WI38 (cell line): ENCODE results near the gene STOML2.

ENCODE experiments used
- H3K4me3 ChIP-seq: 2 replicates; pipeline ENCODE4 v1.5.1; 2011; ENCODE audit warnings: low read depth, mild to moderate bottlenecking, control low read depth, low read length
- TF ChIP-seq, protein P1 (sequence below): IDR thresholded peaks from 2 replicates; pipeline ENCODE4 v1.5.1; 2012; ENCODE audit warnings: low read depth, mild to moderate bottlenecking, control low read depth, low read length

STOML2 gene

DNA sequence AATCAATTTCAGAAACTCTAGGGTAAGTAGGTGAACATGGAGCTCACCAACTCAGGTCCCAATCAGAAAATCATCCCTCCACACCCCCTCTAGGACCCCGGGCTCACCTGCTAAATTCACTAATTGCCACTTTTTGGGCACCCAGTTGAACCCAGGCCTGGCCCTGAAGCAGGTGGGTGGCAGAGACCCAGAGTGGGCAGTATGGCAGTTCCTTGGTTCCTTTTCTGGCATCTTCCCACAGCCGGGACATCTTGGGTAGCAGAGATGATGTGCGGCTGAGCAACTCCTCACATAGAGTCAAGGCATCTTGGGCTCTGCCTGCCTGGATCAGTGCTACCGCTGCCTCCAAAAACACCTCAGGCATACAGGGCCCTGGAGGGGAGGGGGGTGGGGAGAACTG is 27.6 kb downstream of the STOML2 start:
- TF ChIP-seq, protein P1, sequence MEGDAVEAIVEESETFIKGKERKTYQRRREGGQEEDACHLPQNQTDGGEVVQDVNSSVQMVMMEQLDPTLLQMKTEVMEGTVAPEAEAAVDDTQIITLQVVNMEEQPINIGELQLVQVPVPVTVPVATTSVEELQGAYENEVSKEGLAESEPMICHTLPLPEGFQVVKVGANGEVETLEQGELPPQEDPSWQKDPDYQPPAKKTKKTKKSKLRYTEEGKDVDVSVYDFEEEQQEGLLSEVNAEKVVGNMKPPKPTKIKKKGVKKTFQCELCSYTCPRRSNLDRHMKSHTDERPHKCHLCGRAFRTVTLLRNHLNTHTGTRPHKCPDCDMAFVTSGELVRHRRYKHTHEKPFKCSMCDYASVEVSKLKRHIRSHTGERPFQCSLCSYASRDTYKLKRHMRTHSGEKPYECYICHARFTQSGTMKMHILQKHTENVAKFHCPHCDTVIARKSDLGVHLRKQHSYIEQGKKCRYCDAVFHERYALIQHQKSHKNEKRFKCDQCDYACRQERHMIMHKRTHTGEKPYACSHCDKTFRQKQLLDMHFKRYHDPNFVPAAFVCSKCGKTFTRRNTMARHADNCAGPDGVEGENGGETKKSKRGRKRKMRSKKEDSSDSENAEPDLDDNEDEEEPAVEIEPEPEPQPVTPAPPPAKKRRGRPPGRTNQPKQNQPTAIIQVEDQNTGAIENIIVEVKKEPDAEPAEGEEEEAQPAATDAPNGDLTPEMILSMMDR: no peak
- no peak overlapping the region for H3K4me3 ChIP-seq

DNA sequence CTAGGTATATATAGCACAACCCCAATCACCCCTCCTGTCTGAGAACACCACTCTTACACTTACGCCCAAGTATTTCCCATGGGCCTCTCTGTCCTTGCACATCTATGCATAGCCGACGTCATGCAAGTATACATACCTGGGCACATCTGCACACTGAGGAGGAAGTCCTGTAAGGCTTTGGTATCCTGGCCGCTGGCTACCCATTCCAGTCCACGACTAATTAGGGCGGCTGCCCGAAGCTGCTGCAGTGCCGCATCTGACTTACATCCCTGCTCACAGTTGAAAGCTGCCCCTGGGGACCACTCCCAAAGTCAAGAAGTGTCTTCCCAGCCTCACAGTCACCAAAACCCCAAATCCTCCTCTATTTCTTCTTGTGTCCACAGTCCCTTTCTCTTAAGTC is 28.1 kb downstream of the STOML2 start:
- TF ChIP-seq, protein P1: no peak
- H3K4me3 ChIP-seq: no peak overlapping the region

DNA sequence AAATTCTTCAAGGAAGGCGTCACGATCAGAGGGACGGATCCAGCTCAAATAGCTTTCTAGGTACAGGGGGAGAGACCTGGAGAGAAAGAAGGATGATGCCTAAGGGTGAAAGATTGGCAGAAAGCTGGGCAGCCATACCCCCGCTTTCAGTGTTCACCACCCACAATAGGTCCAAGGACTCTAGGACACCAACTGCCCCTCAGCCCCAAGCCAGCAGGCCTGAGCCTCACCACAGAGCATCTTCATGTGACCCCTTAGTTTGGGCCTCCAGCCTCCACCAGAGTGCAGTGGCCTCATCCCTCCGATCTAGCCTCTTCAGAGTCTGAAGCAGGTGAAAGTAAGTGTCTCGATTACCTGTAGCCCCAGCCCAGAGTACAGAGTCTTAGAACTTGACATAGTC is 28.8 kb downstream of the STOML2 start:
- H3K4me3 ChIP-seq: no peak overlapping the region
- TF ChIP-seq, protein P1: no peak

DNA sequence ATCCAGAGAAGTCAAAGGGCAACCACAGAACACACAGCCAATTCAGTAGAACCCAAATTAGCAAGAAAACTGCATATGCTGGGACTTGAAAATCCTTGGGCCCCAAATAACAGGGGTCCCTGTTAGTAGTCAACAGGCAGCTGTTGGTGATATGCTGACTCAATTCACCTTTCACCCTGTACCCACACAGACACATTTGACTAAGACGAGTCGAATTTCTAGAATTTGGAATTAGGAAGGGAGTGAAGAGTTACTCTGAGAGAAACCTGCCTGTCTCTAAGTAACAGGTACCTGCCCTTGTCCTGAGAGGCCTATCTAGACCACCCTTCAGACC is 29.7 kb downstream of the STOML2 start:
- H3K4me3 ChIP-seq: no peak overlapping the region
- TF ChIP-seq, protein P1: no peak

DNA sequence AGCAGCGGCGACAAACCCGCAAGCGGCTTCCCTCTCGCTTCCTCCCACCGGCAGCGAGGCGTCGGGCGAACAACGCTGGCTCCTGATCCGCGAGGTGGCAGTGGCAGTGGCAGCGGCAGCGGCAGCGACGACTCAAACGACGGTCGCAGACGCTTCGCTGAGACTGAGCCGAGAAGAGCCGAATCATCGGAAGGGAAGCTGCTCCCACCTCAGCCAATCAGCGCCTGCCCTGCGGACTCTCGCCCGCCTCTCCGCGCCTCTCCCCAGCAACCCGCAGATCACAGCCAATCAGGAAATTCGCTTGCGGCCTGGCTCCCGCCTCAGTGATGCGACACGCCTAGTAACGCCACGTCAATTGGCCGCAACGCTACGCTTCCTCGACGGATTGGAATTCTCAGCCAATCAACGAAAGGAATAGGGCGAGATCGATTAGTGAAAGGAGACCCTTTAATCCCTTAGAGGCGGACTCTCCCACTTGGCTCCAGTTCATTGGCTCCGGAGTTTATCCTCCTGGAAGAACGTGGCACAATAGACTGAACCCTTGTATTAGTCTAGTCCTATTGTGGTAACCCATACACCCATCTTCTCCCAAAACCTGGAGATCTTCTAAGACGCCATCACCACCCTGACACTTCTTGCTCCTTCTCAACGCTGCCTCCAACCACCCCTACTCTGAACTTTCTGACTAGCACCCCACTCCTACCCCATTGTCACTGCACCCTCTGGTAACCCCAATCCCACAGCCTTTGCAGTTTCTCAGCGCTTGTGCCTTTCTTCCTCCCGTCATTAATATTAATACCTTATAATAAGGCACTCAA is 30.3 kb downstream of the STOML2 start, which contains the start of gene VCP:
VCP (minus strand) TSS at position 165 of the 818 bp plus-strand sequence. CDS start 272 bp downstream, outside the sequence.
- TF ChIP-seq, protein P1: no peak

DNA sequence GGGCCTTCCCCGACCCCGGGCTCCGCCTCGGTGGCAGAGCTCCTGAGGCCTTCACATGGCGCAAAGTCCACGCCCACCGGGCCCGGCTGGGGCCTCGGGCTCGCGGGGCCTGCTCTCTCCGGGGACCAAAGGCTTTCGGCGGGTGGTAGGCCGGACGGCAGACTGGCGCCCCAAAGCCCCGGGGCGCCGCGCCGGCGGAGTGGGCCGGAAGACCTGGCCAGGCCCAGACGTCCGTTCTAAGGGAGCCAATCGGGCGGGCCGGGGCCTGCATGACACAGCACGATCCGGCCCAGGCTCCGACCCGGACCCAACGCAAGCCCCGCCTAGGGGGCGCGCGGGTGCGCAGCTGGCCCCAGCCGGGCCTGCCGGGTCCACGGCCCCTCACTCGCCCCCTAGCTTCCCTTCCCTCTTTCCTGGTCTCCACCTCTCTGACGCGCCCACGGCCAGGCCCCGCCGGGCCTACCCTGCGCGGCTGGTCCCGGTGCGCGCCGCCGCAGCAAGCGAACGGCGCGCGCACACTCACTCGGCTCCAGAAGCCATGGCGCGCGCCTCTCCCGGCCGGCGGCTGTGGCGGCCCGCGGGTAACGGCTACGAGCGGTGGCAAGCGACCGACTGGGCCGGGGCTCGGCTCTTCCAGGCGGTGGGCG is 31.0 kb downstream of the STOML2 start:
- peak overlapping the region; percentile 78 for H3K4me3 ChIP-seq
- TF ChIP-seq, protein P1: peak; percentile 30

More for the DNA sequence above, 30.3 kb downstream of the STOML2 start, which contains the start of gene VCP:
- peak within 1 kb of the TSS; percentile 78 for H3K4me3 ChIP-seq
